RWPE2 (cell line): ENCODE data around the gene HAX1.
"Not testable (repeated sequence)": the region's sequence is repeated elsewhere in the genome, so short reads cannot be mapped to it uniquely, and the experiment has no call there.

ENCODE experiments used
- ATAC-seq: fragments of 200-7000 bp; cut with Tn5 transposase; 3 replicates; pipeline ENCODE4 v1.9.1; 2021; ENCODE audit warnings: low read depth
- DNase-seq: peaks from one replicate; pipeline ENCODE4 v3.0.0-alpha.2; 2020; ENCODE audit warnings: low spot score
- H3K27ac ChIP-seq: fragments of 450-650 bp; 2 replicates; pipeline ENCODE4 v1.5.1; 2017; ENCODE audit warnings: mild to moderate bottlenecking; ENCODE audit not compliant: poor library complexity, severe bottlenecking
- H3K27me3 ChIP-seq: fragments of 250-450 bp; sonication (Bioruptor Pico); 2 replicates; pipeline ENCODE4 v1.5.1; 2021; ENCODE audit warnings: mild to moderate bottlenecking, moderate library complexity; ENCODE audit not compliant: insufficient read depth, poor library complexity, severe bottlenecking
- H3K36me3 ChIP-seq: fragments of 250-450 bp; sonication (Bioruptor Pico); 2 replicates; pipeline ENCODE4 v1.5.1; 2020; ENCODE audit warnings: low read depth, mild to moderate bottlenecking, moderate library complexity
- H3K4me1 ChIP-seq: fragments of 250-450 bp; sonication (Bioruptor Pico); 2 replicates; pipeline ENCODE4 v1.5.1; 2021; ENCODE audit warnings: mild to moderate bottlenecking, moderate library complexity; ENCODE audit not compliant: insufficient read depth, poor library complexity, severe bottlenecking
- H3K4me3 ChIP-seq: fragments of 250-450 bp; sonication (Bioruptor Pico); 2 replicates; pipeline ENCODE4 v1.5.1; 2021; ENCODE audit warnings: mild to moderate bottlenecking, moderate library complexity; ENCODE audit not compliant: severe bottlenecking
- H3K9me3 ChIP-seq: fragments of 250-450 bp; sonication (Bioruptor Pico); 2 replicates; pipeline ENCODE4 v1.5.1; 2021; ENCODE audit warnings: mild to moderate bottlenecking, moderate library complexity; ENCODE audit not compliant: severe bottlenecking
- TF ChIP-seq, protein P1 (sequence below): fragments of 450-650 bp; IDR thresholded peaks from one replicate; pipeline ENCODE4 v1.5.1; 2017; ENCODE audit warnings: mild to moderate bottlenecking, moderate library complexity; ENCODE audit not compliant: poor library complexity, severe bottlenecking

Gene HAX1

GRCh38 chr1:154301582-154301981 lies 29.2 kb downstream of the HAX1 start:
- TF ChIP-seq, protein P1, sequence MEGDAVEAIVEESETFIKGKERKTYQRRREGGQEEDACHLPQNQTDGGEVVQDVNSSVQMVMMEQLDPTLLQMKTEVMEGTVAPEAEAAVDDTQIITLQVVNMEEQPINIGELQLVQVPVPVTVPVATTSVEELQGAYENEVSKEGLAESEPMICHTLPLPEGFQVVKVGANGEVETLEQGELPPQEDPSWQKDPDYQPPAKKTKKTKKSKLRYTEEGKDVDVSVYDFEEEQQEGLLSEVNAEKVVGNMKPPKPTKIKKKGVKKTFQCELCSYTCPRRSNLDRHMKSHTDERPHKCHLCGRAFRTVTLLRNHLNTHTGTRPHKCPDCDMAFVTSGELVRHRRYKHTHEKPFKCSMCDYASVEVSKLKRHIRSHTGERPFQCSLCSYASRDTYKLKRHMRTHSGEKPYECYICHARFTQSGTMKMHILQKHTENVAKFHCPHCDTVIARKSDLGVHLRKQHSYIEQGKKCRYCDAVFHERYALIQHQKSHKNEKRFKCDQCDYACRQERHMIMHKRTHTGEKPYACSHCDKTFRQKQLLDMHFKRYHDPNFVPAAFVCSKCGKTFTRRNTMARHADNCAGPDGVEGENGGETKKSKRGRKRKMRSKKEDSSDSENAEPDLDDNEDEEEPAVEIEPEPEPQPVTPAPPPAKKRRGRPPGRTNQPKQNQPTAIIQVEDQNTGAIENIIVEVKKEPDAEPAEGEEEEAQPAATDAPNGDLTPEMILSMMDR = no peak
- DNase-seq = no peak
- no peaks in the 10 kb centered on the region for H3K27me3 ChIP-seq
- no peak overlapping the region for H3K4me3 ChIP-seq
- no peaks in the 10 kb centered on the region for H3K36me3 ChIP-seq
- H3K27ac ChIP-seq = no peak overlapping the region
- H3K9me3 ChIP-seq = no peaks in the 10 kb centered on the region
- H3K4me1 ChIP-seq = no peaks in the 10 kb centered on the region
- ATAC-seq = no peak

DNA sequence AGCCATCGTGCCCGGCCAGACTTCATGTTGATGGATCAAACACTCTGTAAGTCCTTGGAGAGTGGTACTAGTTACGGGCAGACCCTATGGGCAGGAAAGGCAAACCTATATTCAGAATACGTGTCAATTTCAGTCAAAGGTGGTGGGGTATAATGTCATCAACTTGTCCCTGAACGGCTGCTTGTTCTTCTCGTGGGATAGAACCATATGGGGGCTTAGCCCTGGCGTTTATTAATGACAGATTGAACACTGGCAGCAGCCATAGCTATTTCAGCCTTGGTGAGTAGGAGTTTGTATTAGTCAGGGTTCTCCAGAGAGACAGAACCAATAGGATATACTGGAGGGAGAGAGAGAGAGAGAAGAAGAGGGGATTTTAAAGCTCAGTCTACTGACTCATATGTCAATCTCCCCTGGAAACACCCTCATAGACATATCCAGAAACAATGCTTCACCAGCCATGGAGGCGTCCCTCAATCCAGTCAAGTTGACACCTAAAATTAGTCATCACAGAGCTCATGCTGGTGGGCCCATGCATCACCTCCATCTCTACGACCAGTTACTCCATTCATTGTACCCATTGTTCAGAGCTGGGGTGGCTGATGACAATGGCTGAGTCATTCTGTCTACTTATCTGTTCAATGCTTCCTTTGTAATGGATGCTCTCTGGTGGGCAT lies 32.4 kb downstream of the HAX1 start:
- Histone ChIP-seq H3K9me3 (no peaks in the 10 kb centered on the region), H3K4me1 (no peaks in the 10 kb centered on the region), H3K27ac (no peak overlapping the region), H3K27me3 (no peaks in the 10 kb centered on the region), H3K36me3 (no peaks in the 10 kb centered on the region), H3K4me3 (no peak overlapping the region)
- peak; percentile 21; the same call in 2 of the 3 replicates for ATAC-seq
- no peak for DNase-seq
- TF ChIP-seq, protein P1 = no peak

DNA sequence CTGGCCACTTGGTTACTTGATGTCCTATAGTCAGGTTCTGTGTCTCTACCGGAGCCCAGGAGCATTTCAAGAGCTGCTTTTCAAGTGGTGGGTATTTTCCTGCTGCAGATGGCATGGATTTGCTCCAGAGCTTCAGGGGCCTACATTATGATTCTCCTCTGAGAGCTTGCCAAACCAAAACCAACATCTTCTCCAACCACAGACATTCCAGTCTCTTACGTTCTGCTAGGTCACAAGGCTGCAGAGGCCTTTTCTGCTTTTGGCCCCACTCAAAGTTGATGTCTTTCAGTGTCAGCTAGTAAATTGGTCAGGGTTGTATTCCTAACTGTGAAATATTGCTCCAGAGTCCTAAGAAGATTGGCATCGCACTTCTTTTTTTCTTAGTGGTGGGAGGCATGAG lies 33.7 kb downstream of the HAX1 start:
- DNase-seq (no peak), ATAC-seq (no peak)
- Histone ChIP-seq H3K27me3 (no peaks in the 10 kb centered on the region), H3K36me3 (no peaks in the 10 kb centered on the region), H3K27ac (no peak overlapping the region), H3K4me3 (no peak overlapping the region), H3K9me3 (no peaks in the 10 kb centered on the region), H3K4me1 (no peaks in the 10 kb centered on the region)
- TF ChIP-seq, protein P1 = no peak

DNA sequence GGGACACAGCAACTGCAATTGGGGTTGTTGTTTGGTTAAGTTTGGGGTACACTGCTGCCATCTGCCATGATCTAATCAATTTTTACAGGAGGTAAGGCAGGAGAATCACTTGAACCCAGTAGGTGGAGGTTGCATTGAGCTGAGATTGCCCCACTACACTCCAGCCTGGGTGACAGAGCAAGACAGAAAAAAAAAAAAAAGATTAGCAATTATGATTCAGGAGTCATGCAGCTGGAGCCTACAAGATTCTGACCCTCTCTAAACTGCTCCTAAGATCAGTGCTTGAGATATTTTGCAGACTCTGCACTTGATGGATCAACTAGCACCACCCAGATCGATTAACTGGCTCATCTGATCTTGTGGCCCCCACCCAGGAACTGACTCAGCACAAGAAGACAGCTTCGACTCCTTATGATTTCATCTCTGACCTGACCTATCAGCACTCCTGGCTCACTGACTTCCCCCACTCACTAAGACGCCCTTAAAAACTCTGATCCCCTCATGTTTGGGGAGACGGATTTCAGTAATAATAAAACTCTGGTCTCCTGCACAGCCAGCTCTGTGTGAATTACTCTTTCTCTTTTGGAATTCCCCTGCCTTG lies 35.3 kb downstream of the HAX1 start:
- not testable (repeated sequence) for H3K4me3 ChIP-seq, H3K9me3 ChIP-seq, H3K27me3 ChIP-seq, DNase-seq, H3K27ac ChIP-seq, H3K4me1 ChIP-seq, H3K36me3 ChIP-seq, ATAC-seq

DNA sequence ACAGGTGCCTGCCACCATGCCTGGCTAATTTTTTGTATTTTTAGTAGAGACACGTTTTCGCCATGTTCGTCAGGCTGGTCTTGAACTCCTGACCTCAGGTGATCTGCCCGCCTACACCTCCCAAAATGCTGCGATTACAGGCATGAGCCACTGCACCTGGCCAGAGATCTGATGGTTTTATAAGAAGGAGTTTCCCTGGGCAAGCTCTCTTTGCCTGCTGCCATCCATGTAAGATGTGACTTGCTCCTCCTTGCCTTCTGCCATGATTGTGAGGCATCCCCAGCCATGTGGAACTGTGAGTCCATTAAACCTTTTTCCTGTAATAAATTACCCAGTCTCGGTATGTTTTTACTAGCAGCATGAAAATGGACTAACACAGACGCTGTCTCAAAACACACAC lies 36.7 kb downstream of the HAX1 start:
- DNase-seq, ATAC-seq, H3K27ac ChIP-seq: not testable (repeated sequence)

DNA sequence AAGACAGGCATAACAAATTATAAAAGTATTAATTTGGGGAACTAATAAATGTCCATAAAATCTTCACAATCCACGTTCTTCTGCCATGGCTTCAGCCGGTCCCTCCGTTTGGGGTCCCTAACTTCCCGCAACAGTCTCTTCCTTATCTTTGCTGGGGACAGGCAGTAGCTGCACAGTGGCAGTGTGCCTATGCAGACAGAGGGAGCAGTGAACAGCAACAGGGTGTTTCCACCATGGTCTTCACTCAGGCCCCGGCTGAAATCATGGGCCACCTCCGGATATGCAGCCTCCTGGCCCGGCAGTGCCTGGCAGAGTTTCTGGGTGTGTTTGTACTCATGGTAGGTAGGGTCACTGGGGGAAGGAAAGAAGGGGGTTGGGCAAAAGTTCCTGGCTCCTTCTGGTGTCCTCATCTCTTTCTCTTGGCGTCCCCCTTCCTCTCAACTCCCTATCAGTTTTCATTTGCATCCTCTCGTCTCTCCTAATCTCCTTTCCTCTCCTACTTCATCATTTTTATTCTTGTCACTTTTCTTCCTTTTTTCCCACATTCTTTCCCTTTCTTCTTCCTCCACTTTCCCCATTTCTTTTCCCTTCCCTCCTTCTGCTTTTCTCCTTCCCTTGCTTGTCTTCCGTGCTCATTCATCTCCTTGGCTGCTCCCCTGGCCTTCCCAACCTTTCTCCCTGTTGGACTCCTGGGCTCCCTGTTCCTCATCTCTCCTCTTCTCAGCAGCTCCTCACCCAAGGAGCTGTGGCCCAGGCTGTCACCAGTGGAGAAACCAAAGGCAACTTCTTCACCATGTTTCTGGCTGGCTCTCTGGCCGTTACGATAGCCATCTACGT lies 40.0 kb downstream of the HAX1 start:
- H3K36me3 ChIP-seq, H3K4me1 ChIP-seq, H3K4me3 ChIP-seq, H3K9me3 ChIP-seq, H3K27ac ChIP-seq, ATAC-seq, DNase-seq, H3K27me3 ChIP-seq: not testable (repeated sequence)

More for the DNA sequence above, 36.7 kb downstream of the HAX1 start:
- H3K4me3 ChIP-seq, H3K27me3 ChIP-seq, H3K4me1 ChIP-seq, H3K9me3 ChIP-seq, H3K36me3 ChIP-seq: not testable (repeated sequence)
